GM23338 (cell line): Measurements from ENCODE around the gene GDPD2. TPM values are rescaled to one million over a fixed set of nuclear protein-coding genes. Genes with fewer than 3 reads are reported as not detected.

Experiments used
- ATAC-seq: fragments of 200-7000 bp; cut with Tn5 transposase; 3 replicates; pipeline ENCODE4 v1.9.1; 2020
- DNase-seq: peaks from one replicate; pipeline ENCODE4 v3.0.0-alpha.2; 2015; ENCODE audit warnings: low spot score
- H2AFZ ChIP-seq: fragments of 200-600 bp; sonication (generic); 2 replicates; pipeline ENCODE4 v1.8.0; 2016; ENCODE audit warnings: antibody characterized with exemption, mild to moderate bottlenecking, moderate library complexity
- H3F3A ChIP-seq: fragments of 200-600 bp; sonication (generic); replicated peaks from 2 replicates; pipeline ENCODE4 v1.8.0; 2017; ENCODE audit warnings: antibody characterized with exemption, mixed run types, low read depth
- H3K27ac ChIP-seq: fragments of 200-600 bp; sonication (generic); 2 replicates; pipeline ENCODE4 v1.6.1; 2016; ENCODE audit warnings: low read depth
- H3K27me3 ChIP-seq: fragments of 200-600 bp; sonication (generic); 2 replicates; pipeline ENCODE4 v1.8.0; 2016; ENCODE audit warnings: mild to moderate bottlenecking, mixed run types, moderate library complexity; ENCODE audit not compliant: insufficient read depth
- H3K36me3 ChIP-seq: fragments of 200-600 bp; sonication (generic); 2 replicates; pipeline ENCODE4 v1.8.0; 2016; ENCODE audit warnings: mild to moderate bottlenecking; ENCODE audit not compliant: insufficient read depth
- H3K4me1 ChIP-seq: fragments of 200-600 bp; sonication (generic); 2 replicates; pipeline ENCODE4 v1.8.0; 2016; ENCODE audit warnings: mild to moderate bottlenecking, moderate library complexity; ENCODE audit not compliant: insufficient read depth
- H3K4me2 ChIP-seq: fragments of 200-600 bp; sonication (generic); 2 replicates; pipeline ENCODE4 v1.7.1; 2017; ENCODE audit warnings: mixed run types
- H3K4me3 ChIP-seq: fragments of 200-600 bp; sonication (generic); 2 replicates; pipeline ENCODE4 v1.6.1; 2016; ENCODE audit warnings: mixed run types
- H3K79me2 ChIP-seq: fragments of 200-600 bp; sonication (generic); replicated peaks from 2 replicates; pipeline ENCODE4 v1.8.0; 2017; ENCODE audit warnings: mild to moderate bottlenecking; ENCODE audit not compliant: insufficient read depth
- H3K9me2 ChIP-seq: fragments of 200-600 bp; sonication (generic); 2 replicates; pipeline ENCODE4 v1.8.0; 2017; ENCODE audit not compliant: insufficient read depth
- H4K20me1 ChIP-seq: fragments of 200-600 bp; sonication (generic); replicated peaks from 2 replicates; pipeline ENCODE4 v1.8.0; 2017; ENCODE audit warnings: mild to moderate bottlenecking; ENCODE audit not compliant: insufficient read depth
- H3K27ac Mint-ChIP-seq: 2 replicates; pipeline ENCODE4 v1.8.0; 2020; ENCODE audit warnings: inconsistent platforms, mild to moderate bottlenecking, moderate library complexity, mixed read lengths
- H3K27me3 Mint-ChIP-seq: 3 replicates; pipeline ENCODE4 v1.8.0; 2022; ENCODE audit warnings: low read depth, mild to moderate bottlenecking, moderate library complexity, mixed read lengths, inconsistent platforms; ENCODE audit not compliant: insufficient read depth, poor library complexity
- H3K36me3 Mint-ChIP-seq: 3 replicates; pipeline ENCODE4 v1.8.0; 2021; ENCODE audit warnings: low read depth, mild to moderate bottlenecking, inconsistent platforms, moderate library complexity, mixed read lengths
- H3K4me1 Mint-ChIP-seq: 3 replicates; pipeline ENCODE4 v1.8.0; 2020; ENCODE audit warnings: mild to moderate bottlenecking, inconsistent platforms, mixed read lengths
- H3K4me3 Mint-ChIP-seq: 3 replicates; pipeline ENCODE4 v1.8.0; 2021; ENCODE audit warnings: moderate library complexity, mild to moderate bottlenecking, inconsistent platforms, mixed read lengths
- H3K9me3 Mint-ChIP-seq: 3 replicates; pipeline ENCODE4 v1.8.0; 2020; ENCODE audit warnings: moderate library complexity, mild to moderate bottlenecking, inconsistent platforms, mixed read lengths
- CREB1 ChIP-seq: fragments of 250-450 bp; sonication (Bioruptor Pico); IDR thresholded peaks from 2 replicates; pipeline ENCODE4 v1.5.0; 2020; ENCODE audit warnings: low read depth, mild to moderate bottlenecking, moderate library complexity
- ETS1 ChIP-seq: IDR thresholded peaks from 2 replicates; pipeline ENCODE4 v1.6.1; 2016; ENCODE audit warnings: antibody characterized with exemption
- EZH2 ChIP-seq: fragments of 200-600 bp; sonication (generic); IDR thresholded peaks from one replicate; pipeline ENCODE4 v1.8.0; 2017; ENCODE audit warnings: antibody characterized with exemption, mild to moderate bottlenecking, low read depth; ENCODE audit not compliant: unreplicated experiment
- EZH2phosphoT487 ChIP-seq: fragments of 200-600 bp; sonication (generic); IDR thresholded peaks from one replicate; pipeline ENCODE4 v1.8.1; 2018; ENCODE audit warnings: antibody characterized with exemption; ENCODE audit not compliant: unreplicated experiment
- NANOG ChIP-seq: IDR thresholded peaks from 2 replicates; pipeline ENCODE4 v1.6.1; 2016; ENCODE audit warnings: antibody characterized with exemption, borderline replicate concordance
- POLR2AphosphoS5 ChIP-seq: IDR thresholded peaks from 2 replicates; pipeline ENCODE4 v1.6.1; 2016; ENCODE audit warnings: antibody characterized with exemption, low read depth
- REST ChIP-seq: IDR thresholded peaks from one replicate; pipeline ENCODE4 v1.6.1; 2018; ENCODE audit warnings: antibody characterized with exemption; ENCODE audit not compliant: unreplicated experiment
- STAT1 ChIP-seq: IDR thresholded peaks from one replicate; pipeline ENCODE4 v1.6.1; 2016; ENCODE audit warnings: antibody characterized with exemption; ENCODE audit not compliant: unreplicated experiment
- ZNF114 ChIP-seq: fragments of 250-450 bp; sonication (Bioruptor Pico); IDR thresholded peaks from 2 replicates; pipeline ENCODE4 v1.5.0; 2020; ENCODE audit warnings: mild to moderate bottlenecking, moderate library complexity
- ZNF331 ChIP-seq: fragments of 250-450 bp; sonication (Bioruptor Pico); IDR thresholded peaks from 2 replicates; pipeline ENCODE4 v1.5.0; 2020; ENCODE audit warnings: low read depth, mild to moderate bottlenecking, moderate library complexity
- polyA plus RNA-seq: library from polyadenylated mRNA; unstranded; fragments of >200 nt; fragmentation: Nextera tagmentation; extraction: Ambion mirVana; gene quantifications from 2 replicates; pipeline ENCODE4 v1.2.1, GENCODE V29; 2016
- total RNA-seq: library from RNA; depleted of rRNA; stranded (reverse); fragments of >200 nt; shearing (Covaris generic); gene quantifications from 2 replicates; pipeline ENCODE4 v1.2.3, GENCODE V29; 2014
- TF ChIP-seq, protein P1 (sequence below), 2 experiments: fragments of 200-600 bp in 1 of 2; sonication (generic) in 1 of 2; conservative IDR thresholded peaks; 2 replicates each; pipeline versions ENCODE4 v1.5.1 to v1.6.1; 2016 to 2017; ENCODE audit warnings: antibody characterized with exemption in 2 of 2, low read depth in 2 of 2, mild to moderate bottlenecking in 2 of 2, moderate library complexity in 1 of 2
- TF ChIP-seq, protein P2 (sequence below): fragments of 250-450 bp; sonication (Bioruptor Pico); IDR thresholded peaks from 2 replicates; pipeline ENCODE4 v1.5.0; 2020; ENCODE audit warnings: mild to moderate bottlenecking, moderate library complexity

Gene GDPD2
- total and polyA plus RNA-seq, 2 experiments from 2014 or later, result 5.2 to 11.3 TPM

DNA sequence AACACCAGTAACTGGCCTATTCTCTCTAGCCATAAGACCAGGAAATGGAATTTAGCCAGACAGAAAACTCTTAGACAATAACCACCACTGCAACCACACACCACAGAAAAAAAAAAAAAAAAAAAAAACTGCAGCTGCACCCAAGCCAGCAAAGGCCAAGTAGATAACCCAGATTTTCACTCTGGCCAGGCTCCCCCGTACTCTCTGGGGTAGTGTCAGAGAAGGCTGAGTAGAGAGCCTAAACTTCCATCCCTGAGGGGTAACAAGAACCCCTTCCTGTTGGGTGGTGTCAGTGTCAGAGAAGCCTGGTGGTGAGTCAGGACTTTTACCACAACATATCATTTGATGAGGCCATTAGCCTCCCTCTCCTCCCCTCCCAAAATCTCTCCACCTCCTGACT is 15.9 kb downstream of the GDPD2 start (continued):
- no peak for TF ChIP-seq REST
- no peak for TF ChIP-seq POLR2AphosphoS5
- no peak for TF ChIP-seq EZH2
- TF ChIP-seq ETS1, result no peak
- TF ChIP-seq, protein P1, sequence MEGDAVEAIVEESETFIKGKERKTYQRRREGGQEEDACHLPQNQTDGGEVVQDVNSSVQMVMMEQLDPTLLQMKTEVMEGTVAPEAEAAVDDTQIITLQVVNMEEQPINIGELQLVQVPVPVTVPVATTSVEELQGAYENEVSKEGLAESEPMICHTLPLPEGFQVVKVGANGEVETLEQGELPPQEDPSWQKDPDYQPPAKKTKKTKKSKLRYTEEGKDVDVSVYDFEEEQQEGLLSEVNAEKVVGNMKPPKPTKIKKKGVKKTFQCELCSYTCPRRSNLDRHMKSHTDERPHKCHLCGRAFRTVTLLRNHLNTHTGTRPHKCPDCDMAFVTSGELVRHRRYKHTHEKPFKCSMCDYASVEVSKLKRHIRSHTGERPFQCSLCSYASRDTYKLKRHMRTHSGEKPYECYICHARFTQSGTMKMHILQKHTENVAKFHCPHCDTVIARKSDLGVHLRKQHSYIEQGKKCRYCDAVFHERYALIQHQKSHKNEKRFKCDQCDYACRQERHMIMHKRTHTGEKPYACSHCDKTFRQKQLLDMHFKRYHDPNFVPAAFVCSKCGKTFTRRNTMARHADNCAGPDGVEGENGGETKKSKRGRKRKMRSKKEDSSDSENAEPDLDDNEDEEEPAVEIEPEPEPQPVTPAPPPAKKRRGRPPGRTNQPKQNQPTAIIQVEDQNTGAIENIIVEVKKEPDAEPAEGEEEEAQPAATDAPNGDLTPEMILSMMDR (conservative IDR thresholded peaks at IDR 0.05; ENCODE audit: low read depth in 2 of 2), result no peak
- no peak for TF ChIP-seq CREB1
- no peak for TF ChIP-seq ZNF331 (CRISPR knock-in tag)
- TF ChIP-seq NANOG, result no peak
- no peak for TF ChIP-seq STAT1
- no peak for TF ChIP-seq EZH2phosphoT487

DNA sequence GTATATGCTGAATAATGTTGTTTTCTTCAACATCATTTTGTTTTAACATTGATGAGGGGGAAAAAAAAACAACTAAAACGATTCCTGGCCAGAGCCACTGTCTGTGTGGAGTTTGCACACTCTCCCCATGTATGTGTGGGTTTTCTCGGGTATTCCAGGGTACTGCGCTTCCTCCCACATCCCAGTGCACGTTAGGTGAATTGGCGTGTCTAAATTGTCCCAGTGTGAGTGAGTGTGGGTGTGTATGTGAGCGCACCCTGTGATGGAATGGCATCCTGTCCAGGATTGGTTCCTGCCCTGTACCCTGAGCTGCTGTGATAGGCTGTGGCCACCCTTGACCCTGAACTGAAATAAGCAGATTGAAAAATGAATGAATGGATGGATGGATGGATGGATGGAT is 19.1 kb downstream of the GDPD2 start:
- no peak for DNase-seq
- Histone ChIP-seq H3K27ac (no peak overlapping the region), H3F3A (no peaks in the 10 kb centered on the region), H3K4me3 (no peak overlapping the region), H3K36me3 (no peaks in the 10 kb centered on the region), H3K9me2 (no peaks in the 10 kb centered on the region), H2AFZ (no peak overlapping the region), H3K27me3 (0 out of 2 replicates have a peak, but pooled peaks cover 5% of the 10 kb centered on the region), H3K4me2 (no peak overlapping the region), H3K4me1 (no peaks in the 10 kb centered on the region), H3K79me2 (no peaks in the 10 kb centered on the region), H4K20me1 (no peaks in the 10 kb centered on the region)
- 0 out of 3 replicates have a peak, but pooled peaks cover 3% of the 10 kb centered on the region for H3K4me1 Mint-ChIP-seq
- H3K9me3 Mint-ChIP-seq, result no peaks in the 10 kb centered on the region
- no peak overlapping the region for H3K4me3 Mint-ChIP-seq
- no peak overlapping the region for H3K27ac Mint-ChIP-seq
- peaks cover 12% of the 10 kb centered on the region for H3K27me3 Mint-ChIP-seq
- no peaks in the 10 kb centered on the region for H3K36me3 Mint-ChIP-seq
- no peak for ATAC-seq
- TF ChIP-seq EZH2phosphoT487, result no peak
- TF ChIP-seq, protein P2, sequence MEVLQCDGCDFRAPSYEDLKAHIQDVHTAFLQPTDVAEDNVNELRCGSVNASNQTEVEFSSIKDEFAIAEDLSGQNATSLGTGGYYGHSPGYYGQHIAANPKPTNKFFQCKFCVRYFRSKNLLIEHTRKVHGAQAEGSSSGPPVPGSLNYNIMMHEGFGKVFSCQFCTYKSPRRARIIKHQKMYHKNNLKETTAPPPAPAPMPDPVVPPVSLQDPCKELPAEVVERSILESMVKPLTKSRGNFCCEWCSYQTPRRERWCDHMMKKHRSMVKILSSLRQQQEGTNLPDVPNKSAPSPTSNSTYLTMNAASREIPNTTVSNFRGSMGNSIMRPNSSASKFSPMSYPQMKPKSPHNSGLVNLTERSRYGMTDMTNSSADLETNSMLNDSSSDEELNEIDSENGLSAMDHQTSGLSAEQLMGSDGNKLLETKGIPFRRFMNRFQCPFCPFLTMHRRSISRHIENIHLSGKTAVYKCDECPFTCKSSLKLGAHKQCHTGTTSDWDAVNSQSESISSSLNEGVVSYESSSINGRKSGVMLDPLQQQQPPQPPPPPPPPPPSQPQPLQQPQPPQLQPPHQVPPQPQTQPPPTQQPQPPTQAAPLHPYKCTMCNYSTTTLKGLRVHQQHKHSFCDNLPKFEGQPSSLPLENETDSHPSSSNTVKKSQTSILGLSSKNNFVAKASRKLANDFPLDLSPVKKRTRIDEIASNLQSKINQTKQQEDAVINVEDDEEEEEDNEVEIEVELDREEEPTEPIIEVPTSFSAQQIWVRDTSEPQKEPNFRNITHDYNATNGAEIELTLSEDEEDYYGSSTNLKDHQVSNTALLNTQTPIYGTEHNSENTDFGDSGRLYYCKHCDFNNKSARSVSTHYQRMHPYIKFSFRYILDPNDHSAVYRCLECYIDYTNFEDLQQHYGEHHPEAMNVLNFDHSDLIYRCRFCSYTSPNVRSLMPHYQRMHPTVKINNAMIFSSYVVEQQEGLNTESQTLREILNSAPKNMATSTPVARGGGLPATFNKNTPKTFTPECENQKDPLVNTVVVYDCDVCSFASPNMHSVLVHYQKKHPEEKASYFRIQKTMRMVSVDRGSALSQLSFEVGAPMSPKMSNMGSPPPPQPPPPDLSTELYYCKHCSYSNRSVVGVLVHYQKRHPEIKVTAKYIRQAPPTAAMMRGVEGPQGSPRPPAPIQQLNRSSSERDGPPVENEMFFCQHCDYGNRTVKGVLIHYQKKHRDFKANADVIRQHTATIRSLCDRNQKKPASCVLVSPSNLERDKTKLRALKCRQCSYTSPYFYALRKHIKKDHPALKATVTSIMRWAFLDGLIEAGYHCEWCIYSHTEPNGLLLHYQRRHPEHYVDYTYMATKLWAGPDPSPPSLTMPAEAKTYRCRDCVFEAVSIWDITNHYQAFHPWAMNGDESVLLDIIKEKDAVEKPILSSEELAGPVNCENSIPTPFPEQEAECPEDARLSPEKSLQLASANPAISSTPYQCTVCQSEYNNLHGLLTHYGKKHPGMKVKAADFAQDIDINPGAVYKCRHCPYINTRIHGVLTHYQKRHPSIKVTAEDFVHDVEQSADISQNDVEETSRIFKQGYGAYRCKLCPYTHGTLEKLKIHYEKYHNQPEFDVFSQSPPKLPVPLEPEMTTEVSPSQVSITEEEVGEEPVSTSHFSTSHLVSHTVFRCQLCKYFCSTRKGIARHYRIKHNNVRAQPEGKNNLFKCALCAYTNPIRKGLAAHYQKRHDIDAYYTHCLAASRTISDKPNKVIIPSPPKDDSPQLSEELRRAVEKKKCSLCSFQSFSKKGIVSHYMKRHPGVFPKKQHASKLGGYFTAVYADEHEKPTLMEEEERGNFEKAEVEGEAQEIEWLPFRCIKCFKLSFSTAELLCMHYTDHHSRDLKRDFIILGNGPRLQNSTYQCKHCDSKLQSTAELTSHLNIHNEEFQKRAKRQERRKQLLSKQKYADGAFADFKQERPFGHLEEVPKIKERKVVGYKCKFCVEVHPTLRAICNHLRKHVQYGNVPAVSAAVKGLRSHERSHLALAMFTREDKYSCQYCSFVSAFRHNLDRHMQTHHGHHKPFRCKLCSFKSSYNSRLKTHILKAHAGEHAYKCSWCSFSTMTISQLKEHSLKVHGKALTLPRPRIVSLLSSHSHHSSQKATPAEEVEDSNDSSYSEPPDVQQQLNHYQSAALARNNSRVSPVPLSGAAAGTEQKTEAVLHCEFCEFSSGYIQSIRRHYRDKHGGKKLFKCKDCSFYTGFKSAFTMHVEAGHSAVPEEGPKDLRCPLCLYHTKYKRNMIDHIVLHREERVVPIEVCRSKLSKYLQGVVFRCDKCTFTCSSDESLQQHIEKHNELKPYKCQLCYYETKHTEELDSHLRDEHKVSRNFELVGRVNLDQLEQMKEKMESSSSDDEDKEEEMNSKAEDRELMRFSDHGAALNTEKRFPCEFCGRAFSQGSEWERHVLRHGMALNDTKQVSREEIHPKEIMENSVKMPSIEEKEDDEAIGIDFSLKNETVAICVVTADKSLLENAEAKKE (CRISPR knock-in tag), result no peak
- no peak for TF ChIP-seq CREB1
- TF ChIP-seq ZNF114 (CRISPR knock-in tag), result no peak
- no peak for TF ChIP-seq NANOG
- no peak for TF ChIP-seq POLR2AphosphoS5
- TF ChIP-seq ZNF331 (CRISPR knock-in tag), result no peak
